NOMO-1 (cell line): ENCODE measurements around the gene DPM1.

ENCODE experiments used
- DNase-seq, 2 experiments: peaks; one replicate each; lab custom pipeline; 2025; ENCODE audit not compliant: unreplicated experiment in 2 of 2; lab: John Stamatoyannopoulos, UW

The DPM1 gene

GRCh38 chr20:50900261-50900660 is 58.1 kb downstream of the DPM1 start:
- DNase-seq = no peak

GRCh38 chr20:50898475-50898874 is 59.9 kb downstream of the DPM1 start:
- DNase-seq = no peak

- no peak for DNase-seq
Measured at GRCh38 chr20:50895111-50895830, 63.1 kb downstream of the DPM1 start.

GRCh38 chr20:50893620-50894019 is 64.7 kb downstream of the DPM1 start:
- no peak for DNase-seq

- DNase-seq = no peak
Measured at GRCh38 chr20:50892394-50892793, 65.9 kb downstream of the DPM1 start.

GRCh38 chr20:50891138-50891537 is 67.2 kb downstream of the DPM1 start:
- no peak for DNase-seq

GRCh38 chr20:50887576-50887975 is 70.8 kb downstream of the DPM1 start:
- no peak for DNase-seq

GRCh38 chr20:50886184-50886790 is 72.0 kb downstream of the DPM1 start:
- no peak for DNase-seq

- DNase-seq = no peak
Measured at GRCh38 chr20:50885781-50886180, 72.6 kb downstream of the DPM1 start.

- DNase-seq = no peak
Measured at GRCh38 chr20:50885068-50885467, 73.3 kb downstream of the DPM1 start.
